Mucosa of rectum (tissue), 2 donors: Measurements from ENCODE around the gene LHX3.

Source experiments
- H3K27ac ChIP-seq, 2 donors: one replicate each; pipeline ENCODE4 v1.7.0; 2013; ENCODE audit warnings: inconsistent platforms in 2 of 2, low read depth in 2 of 2, low read length in 2 of 2
- H3K27me3 ChIP-seq, 2 donors: one replicate each; pipeline ENCODE4 v1.7.0; 2013; ENCODE audit warnings: low read length in 2 of 2; ENCODE audit not compliant: control insufficient read depth in 2 of 2, insufficient read depth in 2 of 2
- H3K36me3 ChIP-seq, 2 donors: one replicate each; pipeline ENCODE4 v1.7.0; 2013; ENCODE audit warnings: low read length in 2 of 2; ENCODE audit not compliant: control insufficient read depth in 2 of 2, insufficient read depth in 2 of 2
- H3K4me1 ChIP-seq, 2 donors: one replicate each; pipeline ENCODE4 v1.7.0; 2013; ENCODE audit warnings: low read length in 2 of 2, mild to moderate bottlenecking in 1 of 2; ENCODE audit not compliant: control insufficient read depth in 2 of 2, insufficient read depth in 2 of 2
- H3K4me3 ChIP-seq, 2 donors: one replicate each; pipeline ENCODE4 v1.7.0; 2013; ENCODE audit warnings: low read length in 2 of 2
- H3K9ac ChIP-seq, 2 donors: one replicate each; pipeline ENCODE4 v1.7.0; 2013; ENCODE audit warnings: low read length in 2 of 2, low read depth in 1 of 2, mild to moderate bottlenecking in 1 of 2
- H3K9me3 ChIP-seq, 2 donors: one replicate each; pipeline ENCODE4 v1.7.0; 2013; ENCODE audit warnings: low read length in 2 of 2; ENCODE audit not compliant: control insufficient read depth in 2 of 2
- donor health status: healthy.
- donor health status: Normal muscosa, but diverticular disease.

The LHX3 gene

DNA sequence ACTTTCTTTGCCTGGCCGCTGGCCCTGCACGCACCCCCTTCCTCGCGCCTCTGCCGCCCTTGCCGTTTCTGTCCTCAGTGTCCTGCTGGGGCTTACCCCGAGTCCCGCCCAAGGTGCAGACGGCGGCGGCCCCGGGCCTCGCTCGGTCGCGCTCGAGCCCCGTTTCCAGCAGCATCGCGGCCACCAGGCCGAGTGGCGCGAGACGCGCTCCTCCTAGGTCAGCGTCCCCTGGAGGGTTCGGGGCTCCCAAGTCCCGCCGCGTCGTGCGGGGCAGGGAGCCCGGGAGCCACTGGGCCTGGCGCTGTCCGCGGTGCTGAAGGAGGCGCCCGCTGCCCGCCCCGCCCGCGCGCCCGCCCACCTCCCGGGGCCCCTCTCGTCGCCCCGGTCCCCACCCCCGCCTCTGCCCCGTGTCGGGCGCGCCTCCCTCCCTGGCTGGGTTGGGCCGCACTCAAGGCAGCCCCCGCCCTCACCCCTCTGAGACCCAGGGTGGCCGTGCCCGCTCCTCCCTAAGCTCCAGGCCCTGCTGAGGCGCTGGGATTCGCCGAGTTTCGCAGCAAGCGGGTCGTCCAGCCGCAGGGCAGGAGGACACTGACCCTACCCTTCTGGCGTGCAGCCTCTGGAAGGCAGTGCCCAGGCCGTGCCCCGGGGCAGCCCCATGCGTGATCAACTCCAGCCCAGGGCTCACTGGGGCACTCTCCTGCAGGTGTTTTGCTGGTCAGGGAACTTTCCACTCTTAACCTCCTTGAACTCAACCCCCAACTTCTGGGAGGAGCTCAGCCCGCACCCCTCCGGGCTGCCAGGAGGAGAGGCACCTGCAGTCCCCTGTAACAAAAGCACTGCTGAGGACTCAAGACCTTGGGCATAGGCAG is at the start of gene LHX3:
Gene LHX3 (minus strand): TSS at position 291 of the 869 bp plus-strand sequence. CDS start 116 bp downstream, at position 175.
- Histone ChIP-seq H3K36me3 (peaks cover 0 to 2% of the 10 kb centered on the region in 2 donors), H3K4me3 (no peak within 1 kb of the TSS), H3K27me3 (peaks cover 25 to 37% of the 10 kb centered on the region in 2 donors), H3K4me1 (no peaks in the 10 kb centered on the region), H3K9ac (no peak within 1 kb of the TSS), H3K27ac (no peak within 1 kb of the TSS), H3K9me3 (no peaks in the 10 kb centered on the region)

DNA sequence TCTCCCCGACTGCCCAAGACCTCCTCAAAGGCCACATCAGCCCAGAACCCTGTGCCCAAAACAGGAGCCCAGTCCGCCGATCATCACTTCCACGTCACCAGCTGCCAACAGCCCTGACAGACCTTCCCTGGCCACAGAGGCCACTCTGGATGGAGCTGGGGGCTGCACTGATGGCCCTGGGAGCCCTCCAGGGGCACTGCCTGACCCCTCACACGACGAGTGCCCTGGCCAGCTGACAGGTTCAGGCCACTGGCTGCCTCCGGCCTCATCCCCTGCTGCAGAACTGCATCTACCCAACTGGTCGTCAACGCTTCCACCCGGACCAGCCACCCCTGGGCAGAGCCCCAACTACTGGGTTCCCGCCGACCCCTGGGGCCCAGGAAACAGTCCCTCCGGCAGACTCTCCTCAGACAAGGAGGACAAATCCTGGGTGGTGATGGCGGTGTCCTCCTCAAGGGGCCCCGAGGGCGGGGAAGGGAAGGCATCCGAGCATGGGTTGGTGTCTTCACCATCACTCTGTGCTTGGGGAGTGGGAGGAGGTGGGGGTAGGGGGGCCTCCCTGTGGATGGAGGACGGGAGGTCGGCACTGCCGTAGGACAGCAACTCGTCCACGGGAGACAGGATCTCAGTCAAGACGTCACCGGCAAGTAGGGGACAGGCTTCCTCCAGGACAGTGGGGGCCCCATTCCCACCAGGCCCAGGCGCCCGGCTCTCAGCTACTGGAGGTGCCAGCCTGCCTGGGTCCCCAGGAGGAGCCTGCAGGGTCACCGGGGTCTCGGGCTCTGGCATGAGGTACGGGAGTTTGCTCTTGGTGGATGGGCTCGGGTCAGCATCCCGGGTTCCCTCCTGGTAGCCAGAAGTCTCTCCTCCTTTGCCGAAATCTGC is 48.6 kb upstream of the LHX3 start:
- Histone ChIP-seq H3K4me1 (no peaks in the 10 kb centered on the region), H3K36me3 (no peaks in the 10 kb centered on the region), H3K9ac (no peak overlapping the region), H3K4me3 (no peak overlapping the region), H3K27me3 (peaks cover 2 to 16% of the 10 kb centered on the region in 2 donors), H3K9me3 (no peaks in the 10 kb centered on the region), H3K27ac (no peak overlapping the region)

DNA sequence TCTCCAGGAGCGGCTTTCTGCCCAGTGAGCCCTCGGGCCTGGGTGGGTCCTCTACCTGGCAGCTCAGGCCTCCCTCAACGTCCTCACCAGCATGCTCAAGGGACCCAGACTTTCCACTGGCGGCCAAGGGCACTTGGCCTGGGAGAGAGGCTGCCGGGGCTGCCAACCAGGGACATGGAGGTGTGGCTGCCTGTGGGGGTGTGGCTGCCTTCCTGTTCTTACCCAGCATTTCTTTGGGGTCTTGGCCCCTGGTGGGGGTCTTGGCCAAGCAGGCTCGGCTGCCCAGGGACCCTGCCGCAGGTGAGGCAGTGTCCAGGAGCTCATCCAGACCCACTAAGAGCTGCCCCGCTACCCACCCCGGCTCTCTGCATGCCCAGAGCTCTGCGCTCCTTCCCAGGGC is 47.9 kb upstream of the LHX3 start:
- Histone ChIP-seq H3K4me1 (no peaks in the 10 kb centered on the region), H3K9me3 (no peaks in the 10 kb centered on the region), H3K27ac (no peak overlapping the region), H3K27me3 (peaks cover 2 to 16% of the 10 kb centered on the region in 2 donors), H3K36me3 (no peaks in the 10 kb centered on the region), H3K4me3 (no peak overlapping the region), H3K9ac (no peak overlapping the region)

DNA sequence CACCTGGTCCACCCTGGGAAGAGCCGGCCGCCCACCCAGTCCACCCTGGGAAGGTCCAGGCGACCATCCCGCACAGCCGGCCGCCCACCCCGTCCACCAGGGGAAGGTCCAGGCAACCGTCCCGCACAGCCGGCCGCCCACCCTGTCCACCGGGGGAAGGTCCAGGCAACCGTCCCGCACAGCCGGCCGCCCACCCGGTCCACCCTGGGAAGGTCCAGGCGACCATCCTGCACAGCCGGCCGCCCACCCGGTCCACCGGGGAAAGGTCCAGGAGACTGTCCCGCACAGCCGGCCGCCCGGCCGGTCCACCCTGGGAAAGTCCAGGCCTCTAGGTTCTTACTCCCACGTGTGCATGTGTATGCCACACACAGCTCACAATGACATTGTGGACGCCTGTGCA is 47.4 kb upstream of the LHX3 start:
- H3K4me1 ChIP-seq: no peaks in the 10 kb centered on the region
- no peaks in the 10 kb centered on the region for H3K9me3 ChIP-seq
- H3K9ac ChIP-seq: no peak overlapping the region
- H3K27ac ChIP-seq: no peak overlapping the region
- no peak overlapping the region for H3K4me3 ChIP-seq
- no peaks in the 10 kb centered on the region for H3K36me3 ChIP-seq
- peaks cover 2 to 16% of the 10 kb centered on the region in 2 donors for H3K27me3 ChIP-seq

DNA sequence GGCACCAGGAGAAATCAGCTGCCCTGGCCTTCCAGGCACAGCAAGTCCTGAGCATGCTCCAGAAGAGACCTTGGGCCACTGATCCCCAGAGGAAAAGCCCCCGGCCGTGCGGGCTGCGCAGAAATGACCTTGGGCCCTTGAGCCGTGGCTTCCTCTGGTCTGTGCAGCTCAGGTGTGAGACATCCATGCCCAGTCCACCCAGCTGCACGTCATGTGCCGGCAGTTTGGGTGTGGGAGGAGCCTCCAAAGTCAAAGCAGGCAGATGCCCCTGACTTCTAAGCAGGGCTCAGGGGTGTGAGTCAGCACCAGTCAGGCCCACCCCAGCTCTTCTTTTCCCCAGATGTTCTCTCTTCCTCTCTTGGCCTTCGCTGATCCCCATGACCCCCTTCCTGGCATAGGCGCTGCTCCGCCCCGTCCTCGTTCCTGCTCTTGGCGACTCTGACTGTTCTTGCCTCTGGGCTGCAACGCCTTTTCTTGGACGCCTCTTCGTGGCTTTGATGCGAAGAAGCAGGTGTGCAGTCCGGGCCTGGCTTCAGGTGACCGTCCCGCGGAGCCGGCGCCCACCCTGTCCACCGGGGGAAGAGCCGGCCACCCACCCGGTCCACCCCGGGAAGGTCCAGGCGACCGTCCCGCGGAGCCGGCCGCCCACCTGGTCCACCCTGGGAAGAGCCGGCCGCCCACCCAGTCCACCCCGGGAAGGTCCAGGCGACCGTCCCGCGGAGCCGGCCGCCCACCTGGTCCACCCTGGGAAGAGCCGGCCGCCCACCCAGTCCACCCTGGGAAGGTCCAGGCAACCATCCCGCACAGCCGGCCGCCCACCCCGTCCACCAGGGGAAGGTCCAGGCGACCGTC is 46.6 kb upstream of the LHX3 start:
- no peak overlapping the region for H3K27ac ChIP-seq
- no peaks in the 10 kb centered on the region for H3K9me3 ChIP-seq
- H3K9ac ChIP-seq: no peak overlapping the region
- H3K4me3 ChIP-seq: no peak overlapping the region
- no peaks in the 10 kb centered on the region for H3K36me3 ChIP-seq
- no peaks in the 10 kb centered on the region for H3K4me1 ChIP-seq
- peaks cover 2 to 16% of the 10 kb centered on the region in 2 donors for H3K27me3 ChIP-seq

DNA sequence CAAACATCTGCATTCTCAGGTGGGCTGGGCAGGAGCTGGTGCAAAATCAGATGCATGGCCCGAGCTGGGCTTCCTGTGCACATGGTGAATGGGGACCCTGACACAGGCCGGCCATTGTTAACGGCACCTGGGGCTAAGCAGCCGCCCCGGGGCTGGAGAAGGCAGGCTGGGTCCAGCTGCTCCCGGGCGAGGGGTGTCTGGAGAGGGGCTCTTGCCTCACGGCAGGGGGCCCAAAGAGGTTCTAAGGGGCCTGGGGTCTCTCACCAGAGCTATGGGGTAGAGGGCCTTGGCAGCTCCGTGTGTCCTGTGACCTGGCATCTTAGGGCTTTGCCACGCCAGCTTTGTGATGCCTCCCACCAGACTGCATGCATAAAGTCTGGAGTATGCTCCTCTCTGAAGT is 45.7 kb upstream of the LHX3 start:
- no peaks in the 10 kb centered on the region for H3K36me3 ChIP-seq
- H3K9ac ChIP-seq: no peak overlapping the region
- H3K4me1 ChIP-seq: no peaks in the 10 kb centered on the region
- no peaks in the 10 kb centered on the region for H3K9me3 ChIP-seq
- no peak overlapping the region for H3K27ac ChIP-seq
- peaks cover 2 to 16% of the 10 kb centered on the region in 2 donors for H3K27me3 ChIP-seq
- H3K4me3 ChIP-seq: no peak overlapping the region

DNA sequence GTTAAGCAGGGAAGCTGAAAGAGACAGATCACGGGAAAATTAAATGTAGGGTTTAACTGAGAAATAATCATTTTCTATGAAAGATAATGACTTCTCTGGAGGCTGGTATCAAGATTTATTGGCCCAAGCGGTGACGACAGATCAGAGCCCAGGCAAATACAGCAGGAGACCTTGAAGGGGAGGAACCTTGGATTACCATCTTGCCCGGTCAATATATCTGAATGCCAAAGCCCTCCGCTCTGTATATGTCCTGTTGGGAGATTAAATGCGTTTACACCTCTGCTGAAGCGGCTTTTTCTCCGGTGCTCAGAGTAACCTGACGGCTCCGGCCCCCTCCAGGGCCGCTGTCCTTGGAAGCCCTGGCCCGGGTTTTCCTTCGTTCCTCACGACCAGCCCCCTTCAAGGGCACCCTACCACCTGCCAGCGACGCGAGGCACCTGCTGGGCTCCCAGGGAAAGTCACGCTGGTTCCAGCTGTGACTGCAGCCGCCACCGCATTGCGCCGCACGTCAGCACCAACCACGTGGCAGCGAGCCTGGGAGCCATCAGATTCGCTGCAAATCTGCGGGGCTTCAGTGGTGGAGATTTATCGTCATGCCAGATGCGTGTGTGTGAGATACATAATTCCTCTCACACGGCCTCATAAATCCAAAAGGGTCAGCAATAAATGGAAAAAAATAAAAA is 45.1 kb upstream of the LHX3 start:
- H3K27ac ChIP-seq: no peak overlapping the region
- H3K9ac ChIP-seq: no peak overlapping the region
- H3K36me3 ChIP-seq: no peaks in the 10 kb centered on the region
- peaks cover 2 to 16% of the 10 kb centered on the region in 2 donors for H3K27me3 ChIP-seq
- no peaks in the 10 kb centered on the region for H3K9me3 ChIP-seq
- H3K4me3 ChIP-seq: no peak overlapping the region
- H3K4me1 ChIP-seq: peaks cover 2 to 3% of the 10 kb centered on the region in 2 donors

DNA sequence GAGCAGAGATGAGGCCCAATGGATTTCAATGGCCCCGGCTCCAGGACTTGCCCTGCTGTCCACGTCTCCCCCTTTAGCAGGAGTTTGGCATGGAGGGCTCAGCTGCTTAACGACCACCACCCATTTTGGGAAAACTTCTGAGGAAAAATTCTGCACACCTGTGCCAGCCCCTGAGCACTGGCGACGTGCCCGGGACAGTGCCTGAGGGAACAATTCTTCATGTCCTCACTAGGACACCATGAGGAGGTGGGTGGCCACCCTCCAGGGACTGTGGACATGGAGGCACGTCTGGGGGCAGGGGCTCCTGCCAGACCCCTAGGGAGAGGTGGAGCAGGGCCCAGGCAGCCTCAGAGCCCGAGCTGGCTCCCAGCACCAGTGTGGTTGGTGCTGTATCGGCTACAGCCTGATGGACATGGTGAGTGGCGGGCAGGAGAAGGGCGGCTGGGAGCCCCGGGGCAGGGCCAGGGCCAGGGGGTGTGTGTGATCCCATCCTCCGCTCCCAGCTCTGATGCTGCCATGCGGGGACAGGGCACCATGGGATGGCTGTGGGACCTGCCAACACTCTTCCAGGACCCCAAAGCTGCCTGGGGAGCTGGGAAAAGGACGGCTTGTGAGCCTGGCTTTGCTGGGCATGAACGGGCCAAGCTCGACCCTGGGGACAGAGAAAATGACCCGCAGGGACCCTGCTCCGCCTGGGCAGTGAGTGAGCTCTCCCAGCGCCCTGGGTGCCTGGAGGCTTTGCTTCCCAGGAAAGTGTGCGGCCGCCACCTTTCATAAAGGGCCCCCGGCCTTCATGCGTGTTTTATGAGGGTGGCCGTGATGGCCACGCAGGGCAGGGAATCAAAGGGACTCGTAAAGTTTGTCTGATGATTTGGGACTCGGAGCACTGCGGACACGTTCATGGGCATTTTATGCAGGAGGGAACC is 44.3 kb upstream of the LHX3 start:
- Histone ChIP-seq H3K9me3 (no peaks in the 10 kb centered on the region), H3K4me1 (peaks cover 8 to 10% of the 10 kb centered on the region in 2 donors), H3K9ac (no peak overlapping the region), H3K27me3 (peaks cover 2 to 16% of the 10 kb centered on the region in 2 donors), H3K27ac (no peak overlapping the region), H3K4me3 (no peak overlapping the region), H3K36me3 (no peaks in the 10 kb centered on the region)
